Measurements from ENCODE around the gene SLITRK2.

The SLITRK2 gene

GRCh38 chrX:145820825-145821224, 3.2 kb downstream of the SLITRK2 start:
- Histone ChIP-seq H3K36me3 (ENCODE audit: control insufficient read depth in 2 of 2, insufficient read depth in 1 of 2, low read length in 2 of 2) (no peaks in the 10 kb centered on the region), H3K9me3 (ENCODE audit: control insufficient read depth, insufficient read depth, low read depth, low read length) (no peaks in the 10 kb centered on the region), H3K4me3 (ENCODE audit: low read depth, low read length) (no peak overlapping the region), H3K27ac (ENCODE audit: extremely low read depth, low read depth, low read length) (no peak overlapping the region), H3K4me1 (ENCODE audit: control insufficient read depth, insufficient read depth, low read length) (no peaks in the 10 kb centered on the region)
- POLR2A ChIA-PET, result no interaction called here
- CTCF ChIA-PET, result no interaction called here
- TF ChIP-seq SP3 (tag by site-specific recombination; IDR thresholded peaks at IDR 0.05), result no peak
- no peak for TF ChIP-seq ZNF354C (tag by site-specific recombination; IDR thresholded peaks at IDR 0.05; ENCODE audit: borderline replicate concordance, low read depth)
- TF ChIP-seq ZBTB44 (tag by site-specific recombination; IDR thresholded peaks at IDR 0.05), result no peak
- TF ChIP-seq PBX3 (CRISPR knock-in tag; IDR thresholded peaks at IDR 0.05), result no peak
- no peak for TF ChIP-seq ZNF473 (tag by site-specific recombination; IDR thresholded peaks at IDR 0.05)
- no peak for TF ChIP-seq ZNF292 (tag by site-specific recombination; IDR thresholded peaks at IDR 0.05; ENCODE audit: borderline replicate concordance, low read depth)
- TF ChIP-seq HOXC10 (CRISPR knock-in tag; IDR thresholded peaks at IDR 0.05), result no peak
- no peak for TF ChIP-seq ZNF335 (tag by site-specific recombination; conservative IDR thresholded peaks at IDR 0.05)
- no peak for TF ChIP-seq ZNF701 (tag by site-specific recombination; IDR thresholded peaks at IDR 0.05)
- no peak for TF ChIP-seq KLF10 (tag by site-specific recombination; IDR thresholded peaks at IDR 0.05)
- TF ChIP-seq RBAK (tag by site-specific recombination; IDR thresholded peaks at IDR 0.05), result no peak
- TF ChIP-seq, protein P1, sequence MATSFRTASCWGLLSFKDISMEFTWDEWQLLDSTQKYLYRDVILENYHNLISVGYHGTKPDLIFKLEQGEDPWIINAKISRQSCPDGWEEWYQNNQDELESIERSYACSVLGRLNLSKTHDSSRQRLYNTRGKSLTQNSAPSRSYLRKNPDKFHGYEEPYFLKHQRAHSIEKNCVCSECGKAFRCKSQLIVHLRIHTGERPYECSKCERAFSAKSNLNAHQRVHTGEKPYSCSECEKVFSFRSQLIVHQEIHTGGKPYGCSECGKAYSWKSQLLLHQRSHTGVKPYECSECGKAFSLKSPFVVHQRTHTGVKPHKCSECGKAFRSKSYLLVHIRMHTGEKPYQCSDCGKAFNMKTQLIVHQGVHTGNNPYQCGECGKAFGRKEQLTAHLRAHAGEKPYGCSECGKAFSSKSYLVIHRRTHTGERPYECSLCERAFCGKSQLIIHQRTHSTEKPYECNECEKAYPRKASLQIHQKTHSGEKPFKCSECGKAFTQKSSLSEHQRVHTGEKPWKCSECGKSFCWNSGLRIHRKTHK (tag by site-specific recombination; IDR thresholded peaks at IDR 0.05), result no peak
- TF ChIP-seq ZNF426 (tag by site-specific recombination; IDR thresholded peaks at IDR 0.05), result no peak

- Histone ChIP-seq H3K9me3 (ENCODE audit: control insufficient read depth, insufficient read depth, low read depth, low read length) (no peaks in the 10 kb centered on the region), H3K36me3 (ENCODE audit: control insufficient read depth in 2 of 2, insufficient read depth in 1 of 2, low read length in 2 of 2) (no peaks in the 10 kb centered on the region), H3K4me1 (ENCODE audit: control insufficient read depth, insufficient read depth, low read length) (no peaks in the 10 kb centered on the region), H3K4me3 (ENCODE audit: low read depth, low read length) (no peak overlapping the region), H3K27ac (ENCODE audit: extremely low read depth, low read depth, low read length) (no peak overlapping the region)
- ChIA-PET POLR2A (no interaction called here), CTCF (no interaction called here)
- TF ChIP-seq ZNF211 (tag by site-specific recombination; IDR thresholded peaks at IDR 0.05; ENCODE audit: low read depth) (no peak), ZFP3 (tag by site-specific recombination; IDR thresholded peaks at IDR 0.05; ENCODE audit: low read depth) (no peak), SP7 (tag by site-specific recombination; IDR thresholded peaks at IDR 0.05) (no peak), ZNF521 (tag by site-specific recombination; IDR thresholded peaks at IDR 0.05) (no peak)
- TF ChIP-seq, protein P2, sequence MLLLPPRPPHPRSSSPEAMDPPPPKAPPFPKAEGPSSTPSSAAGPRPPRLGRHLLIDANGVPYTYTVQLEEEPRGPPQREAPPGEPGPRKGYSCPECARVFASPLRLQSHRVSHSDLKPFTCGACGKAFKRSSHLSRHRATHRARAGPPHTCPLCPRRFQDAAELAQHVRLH (tag by site-specific recombination; IDR thresholded peaks at IDR 0.05), result no peak
Measured at GRCh38 chrX:145821291-145821897, 3.8 kb downstream of the SLITRK2 start.
